ENCODE data around the gene CLK4. TPM values are rescaled to one million over a fixed set of nuclear protein-coding genes. Genes with fewer than 3 reads are reported as not detected.
A peak's percentile ranks its signal among the peaks of the same experiment; 100 is the strongest.
"Not testable (repeated sequence)": the region's sequence is repeated elsewhere in the genome, so short reads cannot be mapped to it uniquely, and the experiment has no call there.

Gene CLK4
- total RNA-seq, 1 donor from 2014 or later = 34.1 TPM

- Histone ChIP-seq H3K36me3 (no peaks in the 10 kb centered on the region), H3K4me1 (peaks cover 14% of the 10 kb centered on the region), H3K27ac (no peak within 1 kb of the TSS), H3K27me3 (ENCODE audit: low read depth) (peaks cover 23% of the 10 kb centered on the region), H3K4me3 (peak within 1 kb of the TSS; percentile 59), H3K9me3 (peaks cover 9% of the 10 kb centered on the region)
- DNase-seq (peak; percentile 68), ATAC-seq (peak; percentile 61 to 70)
- intact Hi-C loops (cut with DNase I) = no loop called here
- peak; percentile 62 for TF ChIP-seq CTCF (IDR thresholded peaks at IDR 0.05)
Measured at GRCh38 chr5:178590141-178590923, 36.5 kb downstream of the CLK4 start, which contains the start of gene COL23A1. Gene COL23A1 (minus strand): TSS chr5:178590393.

GRCh38 chr5:178589180-178590140 is 37.4 kb downstream of the CLK4 start:
- DNase-seq (no peak), ATAC-seq (peak; percentile 41 to 44)
- H3K4me1 ChIP-seq = peaks cover 14% of the 10 kb centered on the region
- intact Hi-C loops (cut with DNase I) = no loop called here
- no peaks in the 10 kb centered on the region for H3K36me3 ChIP-seq
- TF ChIP-seq CTCF (IDR thresholded peaks at IDR 0.05) = no peak
- peaks cover 24% of the 10 kb centered on the region for H3K27me3 ChIP-seq (ENCODE audit: low read depth)
- peaks cover under 1% of the 10 kb centered on the region for H3K9me3 ChIP-seq
- peak overlapping the region; percentile 59 for H3K4me3 ChIP-seq
- H3K27ac ChIP-seq = no peak overlapping the region

- intact Hi-C loops (cut with DNase I) = no loop called here
- no peak overlapping the region for H3K27ac ChIP-seq
- DNase-seq (no peak), ATAC-seq (no peak)
- no peaks in the 10 kb centered on the region for H3K9me3 ChIP-seq
- TF ChIP-seq CTCF (IDR thresholded peaks at IDR 0.05) = no peak
- H3K36me3 ChIP-seq = no peaks in the 10 kb centered on the region
- H3K27me3 ChIP-seq (ENCODE audit: low read depth) = peaks cover 24% of the 10 kb centered on the region
- no peak overlapping the region for H3K4me3 ChIP-seq
- H3K4me1 ChIP-seq = peaks cover 14% of the 10 kb centered on the region
Measured at GRCh38 chr5:178588769-178589168, 38.1 kb downstream of the CLK4 start.

- intact Hi-C loops (cut with DNase I) = no loop called here
- H3K9me3 ChIP-seq = no peaks in the 10 kb centered on the region
- no peak for TF ChIP-seq CTCF (IDR thresholded peaks at IDR 0.05)
- peaks cover 14% of the 10 kb centered on the region for H3K4me1 ChIP-seq
- H3K4me3 ChIP-seq = no peak overlapping the region
- no peaks in the 10 kb centered on the region for H3K36me3 ChIP-seq
- no peak overlapping the region for H3K27ac ChIP-seq
- ATAC-seq = no peak
- DNase-seq = no peak
- H3K27me3 ChIP-seq (ENCODE audit: low read depth) = peaks cover 24% of the 10 kb centered on the region
Measured at GRCh38 chr5:178587763-178588611, 38.9 kb downstream of the CLK4 start.

GRCh38 chr5:178586396-178586795 is 40.5 kb downstream of the CLK4 start:
- no peak for DNase-seq
- no peaks in the 10 kb centered on the region for H3K9me3 ChIP-seq
- peaks cover 14% of the 10 kb centered on the region for H3K4me1 ChIP-seq
- peaks cover 24% of the 10 kb centered on the region for H3K27me3 ChIP-seq (ENCODE audit: low read depth)
- no peak for TF ChIP-seq CTCF (IDR thresholded peaks at IDR 0.05)
- H3K27ac ChIP-seq = no peak overlapping the region
- H3K36me3 ChIP-seq = no peaks in the 10 kb centered on the region
- intact Hi-C loops (cut with DNase I) = no loop called here
- ATAC-seq = no peak
- H3K4me3 ChIP-seq = no peak overlapping the region

- H3K36me3 ChIP-seq; intact Hi-C loops (cut with DNase I); H3K4me3 ChIP-seq; H3K4me1 ChIP-seq; H3K9me3 ChIP-seq; H3K27ac ChIP-seq: not testable (repeated sequence)
- peaks cover 19% of the 10 kb centered on the region for H3K27me3 ChIP-seq (ENCODE audit: low read depth)
- ATAC-seq (peak; percentile 59 to 94), DNase-seq (peak; percentile 67)
Measured at GRCh38 chr5:178585421-178585820, 41.4 kb downstream of the CLK4 start.

Data from lower lobe of right lung (tissue), 2 donors.